Measurements from ENCODE around the gene WNT3A.
"Not testable (repeated sequence)": the region's sequence is repeated elsewhere in the genome, so short reads cannot be mapped to it uniquely, and the experiment has no call there.

The WNT3A gene

GRCh38 chr1:228013131-228013934 lies 6.5 kb downstream of the WNT3A start:
- DNase-seq: no peak

- DNase-seq: no peak
These were observed 7.4 kb downstream of the WNT3A start for GRCh38 chr1:228013935-228014930.

GRCh38 chr1:228015276-228016180 lies 8.7 kb downstream of the WNT3A start:
- DNase-seq: no peak

GRCh38 chr1:228016181-228016510 lies 9.3 kb downstream of the WNT3A start:
- no peak for DNase-seq

DNA sequence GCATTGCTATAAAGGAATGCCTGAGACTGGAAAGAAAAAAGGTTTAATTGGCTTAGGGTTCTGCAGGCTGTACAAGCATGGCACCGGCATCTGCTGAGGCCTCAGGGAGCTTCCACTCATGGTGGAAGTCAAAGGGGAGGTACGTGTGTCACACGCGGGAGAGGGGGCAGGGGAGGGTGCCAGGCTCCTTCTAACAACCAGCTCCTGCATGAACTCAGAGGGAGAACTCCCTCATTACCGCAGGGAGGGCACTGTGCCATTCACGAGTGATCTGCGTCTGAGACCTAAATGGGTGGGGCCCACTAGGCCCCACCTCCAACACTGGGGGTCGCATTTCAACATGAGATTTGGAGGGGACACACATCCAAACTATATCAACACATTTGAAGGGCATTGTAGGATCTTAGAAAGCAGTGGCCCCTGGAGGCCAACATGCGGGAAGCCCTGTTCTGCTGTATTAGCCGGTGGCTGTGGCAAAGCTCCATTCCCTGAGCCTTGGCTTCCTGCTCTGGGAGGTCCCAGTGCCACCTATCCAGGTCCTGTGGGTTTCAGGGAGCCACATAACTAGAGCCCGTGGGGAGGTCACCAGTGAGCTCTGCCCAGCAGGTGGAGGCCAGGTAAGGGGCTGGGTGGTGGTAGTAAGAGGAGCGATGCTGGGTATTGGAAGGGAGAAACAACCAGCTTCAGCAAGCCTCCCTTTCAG lies 10.0 kb downstream of the WNT3A start:
- no peak for DNase-seq

DNA sequence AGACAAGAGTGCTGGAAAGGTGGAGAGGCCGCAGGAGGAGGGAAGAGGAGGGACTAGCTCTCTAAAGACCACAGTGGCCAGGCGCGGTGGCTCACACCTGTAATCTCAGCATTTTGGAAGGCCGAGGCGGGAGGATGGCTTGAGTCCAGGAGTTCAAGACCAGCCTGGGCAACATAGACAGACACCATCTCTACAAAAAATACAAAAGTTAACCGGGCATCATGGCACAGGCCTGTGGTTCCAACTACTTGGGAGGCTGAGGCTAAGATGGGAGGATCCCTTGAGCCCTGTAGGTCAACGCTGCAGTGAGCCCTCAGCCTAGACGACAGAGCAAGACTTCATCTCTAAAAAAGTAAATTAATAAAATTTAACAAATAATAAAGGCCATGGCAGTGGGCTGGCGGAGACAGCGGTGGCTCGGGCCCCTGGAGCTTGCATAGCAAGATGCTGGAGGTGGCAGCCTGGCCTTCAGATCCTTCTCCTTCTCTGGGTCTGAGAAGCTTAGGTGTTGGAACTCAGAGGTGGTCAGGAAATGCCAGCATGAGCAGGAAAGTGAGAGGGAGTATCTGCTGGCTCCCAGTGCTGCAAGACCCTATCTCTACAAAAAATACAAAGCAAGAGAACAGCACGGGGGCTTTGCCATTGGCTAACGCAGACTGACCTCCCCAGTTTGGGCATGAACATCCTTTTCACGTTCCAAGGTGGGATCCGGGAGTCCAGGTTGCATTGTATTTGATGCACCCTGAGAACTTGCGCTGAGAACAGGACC lies 10.7 kb downstream of the WNT3A start:
- DNase-seq: no peak

- DNase-seq: no peak
These were observed 11.3 kb downstream of the WNT3A start for GRCh38 chr1:228018125-228018398.

DNA sequence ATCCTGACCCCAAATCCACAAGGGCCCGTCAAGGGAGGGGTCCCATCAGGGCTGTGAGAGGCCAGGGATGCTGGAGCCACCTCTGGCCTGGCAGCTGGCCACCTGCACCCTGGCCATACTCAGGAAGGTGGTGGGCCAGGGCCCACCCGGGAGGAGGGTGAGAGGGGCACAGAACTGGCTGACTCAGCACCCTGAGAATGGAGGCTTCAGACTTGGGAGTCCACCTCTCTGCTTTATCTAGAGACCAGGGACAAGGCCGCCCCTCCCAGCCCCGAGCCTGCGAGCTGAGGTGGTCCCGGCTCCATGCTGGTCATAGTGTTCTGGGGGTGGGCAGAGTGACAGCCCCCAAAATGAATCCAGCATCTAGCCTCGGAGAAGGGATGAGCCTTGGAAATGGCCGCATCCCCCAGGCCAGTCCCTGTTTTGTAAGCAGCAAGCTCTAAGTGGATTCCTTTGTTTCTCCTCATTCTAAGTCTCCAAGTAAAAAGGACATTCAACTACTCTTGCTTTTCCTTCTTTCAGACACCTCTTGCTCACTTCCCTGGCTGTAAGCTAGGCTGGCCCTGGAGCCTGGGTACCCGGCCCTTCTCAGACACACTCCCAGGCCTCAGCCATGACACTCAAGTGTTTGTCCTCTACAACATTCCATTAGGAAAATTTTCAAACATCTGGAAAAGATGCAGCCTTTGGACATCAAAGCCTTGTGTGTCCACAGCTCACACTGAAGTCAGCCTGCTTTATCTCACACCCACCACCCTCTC lies 12.3 kb downstream of the WNT3A start:
- no peak for DNase-seq

GRCh38 chr1:228019722-228020083 lies 12.9 kb downstream of the WNT3A start:
- not testable (repeated sequence) for DNase-seq

DNA sequence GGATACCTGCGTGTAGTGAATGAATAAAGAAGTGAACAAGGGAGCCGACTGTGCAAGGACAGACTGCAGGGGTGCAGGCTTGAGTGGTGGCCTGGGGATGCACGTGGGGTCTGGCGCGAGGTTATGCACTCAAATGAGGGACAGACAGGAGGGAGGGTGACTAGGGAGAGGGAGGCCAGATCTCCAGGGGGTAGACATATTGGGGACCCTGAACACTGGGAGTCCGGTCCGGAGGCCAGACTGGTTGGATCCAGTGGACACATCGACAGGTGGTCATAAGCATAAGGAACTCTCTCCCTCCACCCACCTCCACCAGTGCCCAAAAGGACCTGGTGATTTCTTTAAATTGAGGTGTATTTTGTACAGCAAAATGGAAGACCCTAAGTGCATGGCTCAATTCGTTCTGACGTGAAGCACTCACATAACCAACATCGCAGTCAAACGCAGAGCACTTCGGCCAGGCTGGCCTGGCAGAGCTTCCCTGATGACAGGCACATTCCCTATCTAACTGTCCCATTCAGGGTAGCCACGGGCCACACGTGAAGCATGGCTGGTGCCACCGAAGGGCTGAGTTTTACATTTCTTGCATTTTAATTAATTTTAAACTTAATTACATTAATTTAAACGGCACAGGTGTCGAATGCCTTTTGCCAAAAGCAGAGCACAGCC lies 14.0 kb downstream of the WNT3A start:
- no peak for DNase-seq

- DNase-seq: no peak
These were observed 14.7 kb downstream of the WNT3A start for GRCh38 chr1:228021355-228022030.

DNA sequence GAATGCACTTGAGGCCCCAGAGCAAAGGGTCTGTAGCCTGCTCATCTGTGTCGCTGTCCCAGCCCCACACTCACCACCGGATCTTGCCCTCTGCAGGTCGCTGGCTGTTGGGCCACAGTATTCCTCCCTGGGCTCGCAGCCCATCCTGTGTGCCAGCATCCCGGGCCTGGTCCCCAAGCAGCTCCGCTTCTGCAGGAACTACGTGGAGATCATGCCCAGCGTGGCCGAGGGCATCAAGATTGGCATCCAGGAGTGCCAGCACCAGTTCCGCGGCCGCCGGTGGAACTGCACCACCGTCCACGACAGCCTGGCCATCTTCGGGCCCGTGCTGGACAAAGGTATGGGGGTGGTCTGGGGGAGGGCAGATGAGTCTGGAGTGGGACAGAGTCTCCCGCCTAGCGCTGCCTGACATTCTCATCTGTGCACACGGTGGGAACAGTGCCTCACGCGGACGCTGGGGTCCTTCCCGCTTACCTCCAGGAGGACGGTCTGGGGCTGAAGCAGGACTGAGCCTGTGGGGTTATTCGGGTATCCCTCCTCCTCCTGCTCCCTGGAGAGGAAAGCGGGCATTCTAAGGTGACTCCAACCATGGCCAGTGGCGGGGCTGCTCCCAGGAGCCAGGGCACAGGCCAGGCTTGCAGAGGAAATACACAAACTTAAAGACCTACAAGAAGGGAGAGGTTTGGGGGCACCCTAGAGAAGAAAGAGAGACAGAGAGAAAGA lies 15.9 kb downstream of the WNT3A start:
- DNase-seq: no peak

- no peak for DNase-seq
These were observed 16.5 kb downstream of the WNT3A start for GRCh38 chr1:228023294-228023639.

- DNase-seq: no peak
These were observed 22.5 kb downstream of the WNT3A start for GRCh38 chr1:228029281-228029680.

GRCh38 chr1:228030451-228031201 lies 23.8 kb downstream of the WNT3A start:
- no peak for DNase-seq

GRCh38 chr1:228031276-228031995 lies 24.6 kb downstream of the WNT3A start:
- DNase-seq: no peak

DNA sequence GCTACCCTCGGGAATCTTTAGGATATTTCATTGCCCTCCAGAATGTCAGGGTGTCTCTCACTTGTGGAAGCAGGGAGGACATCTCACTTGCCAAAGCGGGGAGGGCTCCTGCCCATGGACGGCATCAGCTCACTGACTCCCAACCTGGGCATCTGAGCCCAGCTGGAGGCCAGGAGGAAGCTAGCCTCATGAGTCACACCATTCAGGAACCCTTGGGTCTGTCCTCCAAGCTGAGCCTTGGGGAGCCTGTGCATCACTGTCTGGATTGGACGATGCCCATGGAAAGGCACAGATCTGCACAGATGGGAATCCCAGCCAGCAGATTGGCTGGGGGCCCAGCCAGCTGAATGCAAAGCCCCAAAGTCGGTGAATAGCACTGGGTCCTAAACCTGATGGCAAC lies 25.2 kb downstream of the WNT3A start:
- no peak for DNase-seq

GRCh38 chr1:228033376-228033775 lies 26.6 kb downstream of the WNT3A start:
- no peak for DNase-seq

All from NCI-H187 (cell line).